T47D (cell line): ENCODE measurements around the gene ERVK3-1.
"Not testable (repeated sequence)": the region's sequence is repeated elsewhere in the genome, so short reads cannot be mapped to it uniquely, and the experiment has no call there.

ENCODE experiments used
- DNase-seq, 2 experiments: peaks; one replicate each; pipeline versions ENCODE4 v3.0.0 to v3.0.0-alpha.2; 2011 to 2012; ENCODE audit warnings: low read depth in 1 of 2, low spot score in 1 of 2
- JUND ChIP-seq: IDR thresholded peaks from 2 replicates; pipeline ENCODE4 v1.6.1; 2012; ENCODE audit warnings: low read depth
- in situ Hi-C: cut with HindIII; loops from 2 replicates; pipeline ENCODE4 v1.10.0; 2016; ENCODE audit warnings: low sequenced_read_pairs, low pct_unique_long_range_greater_than_20kb

The ERVK3-1 gene

DNA sequence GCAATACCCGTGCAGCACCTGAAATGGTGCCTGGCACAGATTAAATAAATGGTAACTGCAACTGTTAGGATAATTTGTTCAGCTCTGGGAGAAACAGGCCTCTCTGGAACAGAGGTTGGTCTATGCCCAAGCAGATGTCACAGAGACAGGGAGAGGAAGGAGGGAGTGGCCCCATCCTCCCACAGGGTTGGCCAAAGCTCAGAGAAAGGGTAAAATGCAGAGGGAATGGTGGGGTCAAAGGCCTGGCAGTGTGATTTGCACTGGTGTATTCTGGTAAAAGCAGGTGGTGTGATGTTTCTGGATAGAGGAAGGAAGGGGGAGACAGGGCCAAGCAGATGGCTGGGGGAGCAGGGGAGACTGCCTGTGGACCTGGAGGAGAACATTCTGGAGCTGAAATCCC is 31.0 kb downstream of the ERVK3-1 start:
- DNase-seq, result no peak
- in situ Hi-C loops, result no loop called here

DNA sequence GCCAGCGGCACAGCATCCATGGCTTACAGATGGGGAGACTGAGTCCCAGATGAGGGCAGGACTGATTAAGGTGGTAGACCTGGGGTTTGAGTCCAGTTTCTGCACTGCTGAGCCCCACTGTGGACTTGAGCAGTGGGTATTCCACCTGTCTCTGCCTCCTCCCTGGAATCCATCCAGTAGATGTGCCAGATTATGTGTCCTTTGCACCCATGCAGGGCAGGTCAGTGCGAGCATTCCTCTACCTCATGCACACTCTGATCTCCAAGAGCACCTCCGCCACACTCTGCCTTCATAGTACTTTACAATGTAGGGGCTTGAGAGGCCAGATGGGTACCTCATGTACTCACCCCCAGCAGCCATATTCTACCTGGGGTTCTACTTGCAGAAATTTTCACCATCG is 31.6 kb downstream of the ERVK3-1 start:
- DNase-seq, result no peak
- in situ Hi-C loops, result no loop called here
- TF ChIP-seq JUND, result no peak

More for the DNA sequence above, 31.0 kb downstream of the ERVK3-1 start:
- no peak for TF ChIP-seq JUND

DNA sequence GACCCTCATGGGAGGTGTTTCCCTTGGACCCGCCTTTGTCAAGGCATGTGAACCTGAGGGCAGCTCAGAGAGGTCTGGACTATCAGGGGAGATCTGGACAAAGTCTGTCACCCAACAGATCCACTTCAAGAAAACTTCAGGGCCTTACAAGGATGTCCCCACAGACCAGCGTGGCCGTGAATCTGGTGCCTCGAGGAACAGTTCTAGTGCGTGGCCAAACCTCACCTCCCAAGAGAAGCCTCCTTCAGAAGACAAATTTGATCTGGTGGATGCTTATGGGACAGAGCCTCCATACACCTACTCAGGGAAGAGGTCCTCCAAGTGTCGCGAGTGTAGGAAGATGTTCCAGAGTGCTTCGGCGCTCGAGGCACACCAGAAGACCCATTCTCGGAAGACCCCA is 33.2 kb downstream of the ERVK3-1 start:
- in situ Hi-C loops, result no loop called here
- TF ChIP-seq JUND, result no peak
- no peak for DNase-seq

DNA sequence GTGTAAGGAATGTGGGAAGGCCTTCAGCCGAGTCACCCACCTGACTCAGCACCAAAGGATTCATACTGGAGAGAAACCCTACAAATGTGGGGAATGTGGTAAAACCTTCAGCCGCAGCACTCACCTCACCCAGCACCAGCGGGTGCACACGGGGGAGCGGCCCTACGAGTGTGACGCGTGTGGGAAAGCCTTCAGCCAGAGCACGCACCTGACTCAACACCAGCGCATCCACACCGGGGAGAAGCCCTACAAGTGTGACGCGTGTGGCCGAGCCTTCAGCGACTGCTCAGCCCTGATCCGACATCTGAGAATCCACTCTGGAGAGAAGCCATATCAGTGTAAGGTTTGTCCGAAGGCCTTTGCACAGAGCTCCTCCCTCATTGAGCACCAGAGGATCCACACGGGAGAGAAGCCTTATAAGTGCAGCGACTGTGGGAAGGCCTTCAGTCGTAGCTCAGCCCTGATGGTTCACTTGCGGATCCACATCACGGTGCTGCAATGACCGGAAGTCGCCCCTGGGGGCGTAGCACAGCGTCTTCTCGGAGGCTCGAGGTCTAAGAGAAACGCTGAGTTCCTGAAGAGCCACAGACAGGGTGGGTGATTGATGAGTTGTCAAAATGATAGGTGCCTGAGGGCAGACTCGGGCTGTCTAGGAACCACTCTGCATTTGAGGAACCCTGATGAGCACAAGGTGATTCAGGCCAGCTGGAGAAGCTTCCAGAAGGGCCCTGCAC is 33.8 kb downstream of the ERVK3-1 start:
- in situ Hi-C loops, result no loop called here
- DNase-seq, result no peak
- TF ChIP-seq JUND, result no peak

DNA sequence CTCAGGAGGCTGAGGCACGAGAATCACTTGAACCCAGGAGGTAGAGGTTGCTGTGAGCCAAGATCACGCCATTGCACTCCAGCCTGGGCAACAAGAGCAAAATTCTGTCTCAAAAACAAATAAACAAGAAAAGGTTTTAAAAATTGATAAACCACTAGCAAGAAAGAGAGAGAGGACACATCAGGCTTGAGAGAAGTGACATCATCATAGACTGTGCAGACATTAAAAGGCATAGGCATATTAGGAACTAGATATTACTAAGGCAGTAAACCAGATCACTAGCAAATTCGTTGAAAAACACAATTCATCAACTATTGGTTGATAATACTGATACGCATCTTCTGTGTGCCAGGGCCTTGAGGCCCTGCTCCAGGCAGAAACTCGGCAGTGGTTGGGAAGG is 40.4 kb downstream of the ERVK3-1 start:
- no peak for TF ChIP-seq JUND
- no peak for DNase-seq
- in situ Hi-C loops, result no loop called here

DNA sequence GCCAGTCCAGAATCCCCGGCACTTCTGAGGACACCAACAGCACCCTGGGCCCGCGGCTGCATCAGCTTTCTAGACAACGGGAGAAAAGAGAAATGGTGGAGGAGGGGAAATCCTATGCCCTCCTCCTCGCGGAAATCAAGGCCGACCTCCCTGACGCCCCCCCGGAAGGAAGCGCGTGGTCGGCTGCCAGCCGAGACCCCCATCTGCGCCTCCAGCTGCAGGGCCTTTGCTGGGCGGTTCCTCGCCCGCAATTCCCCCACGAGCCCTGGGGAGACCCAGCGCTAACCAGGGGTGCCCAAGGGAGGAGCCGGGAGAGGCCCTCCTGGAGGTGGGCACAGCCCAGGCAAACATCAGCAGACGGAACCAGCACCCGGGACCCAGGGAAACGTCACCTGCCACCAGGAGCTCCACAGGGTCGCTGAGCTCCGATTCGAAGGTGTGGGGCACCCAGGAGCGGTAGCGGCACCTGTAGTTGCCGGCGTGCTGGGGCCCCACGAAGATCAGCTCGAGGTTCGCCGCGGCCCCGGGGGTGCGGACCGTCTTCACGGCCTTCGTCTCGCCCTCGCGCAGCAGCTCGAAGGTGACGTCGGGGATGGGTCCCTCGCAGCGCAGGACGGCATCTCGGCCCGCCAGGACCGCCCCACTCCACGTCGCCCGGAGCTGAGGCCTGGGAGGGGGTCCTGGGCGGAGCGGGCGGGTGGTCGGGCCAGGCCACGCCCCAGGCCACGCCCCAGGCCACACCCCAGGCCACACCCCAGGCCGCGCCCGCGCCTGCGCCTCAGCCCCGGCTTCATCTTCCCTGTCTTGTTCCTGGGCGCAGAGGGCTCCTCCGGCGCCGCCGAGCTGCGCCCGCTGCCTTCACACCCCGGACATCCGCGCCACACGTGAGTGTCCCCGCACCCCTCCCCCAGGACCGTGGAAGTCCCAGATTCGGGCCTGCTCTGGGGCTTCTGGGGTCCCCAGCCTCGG is 42.1 kb downstream of the ERVK3-1 start:
- no peak for TF ChIP-seq JUND
- in situ Hi-C loops, result no loop called here
- DNase-seq, result peak; percentile 70 to 80

DNA sequence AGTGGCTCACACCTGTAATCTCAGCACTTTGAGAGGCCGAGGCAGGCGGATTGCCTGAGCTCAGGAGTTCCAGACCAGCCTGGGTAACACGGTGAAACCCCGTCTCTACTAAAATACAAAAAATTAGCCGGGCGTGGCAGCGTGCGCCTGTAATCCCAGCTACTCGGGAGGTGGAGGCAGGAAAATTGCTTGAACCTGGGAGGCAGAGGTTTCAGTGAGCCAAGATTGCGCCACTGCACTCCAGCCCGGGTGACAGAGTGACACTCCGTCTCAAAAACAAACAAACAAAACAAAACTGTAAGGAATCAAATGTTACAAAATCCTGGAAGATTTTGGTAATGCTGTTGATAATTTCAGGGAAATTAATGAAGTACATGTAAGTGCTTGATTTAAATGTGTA is 42.9 kb downstream of the ERVK3-1 start:
- DNase-seq, result not testable (repeated sequence)

DNA sequence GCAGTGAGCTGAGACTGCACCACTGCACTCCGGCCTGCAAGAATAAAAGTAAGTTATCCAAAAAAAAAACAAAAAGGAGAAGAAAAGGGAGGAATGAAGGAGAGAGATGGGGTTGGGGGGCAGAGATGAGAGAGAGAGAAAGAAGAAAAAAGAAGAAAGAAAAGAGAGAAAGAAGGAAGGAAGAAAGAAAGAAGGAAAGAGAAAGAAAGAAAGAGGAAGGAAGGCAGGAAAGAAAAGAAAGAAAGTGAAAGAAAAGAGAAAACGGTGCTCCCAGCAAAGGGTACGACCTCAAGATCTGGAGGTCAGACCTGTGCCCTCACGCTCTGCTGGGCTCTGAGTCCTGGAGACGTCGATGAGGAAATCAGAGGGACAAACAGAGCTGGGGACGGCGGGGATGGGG is 44.4 kb downstream of the ERVK3-1 start:
- in situ Hi-C loops, result no loop called here
- no peak for DNase-seq
- no peak for TF ChIP-seq JUND

More for the DNA sequence above, 42.9 kb downstream of the ERVK3-1 start:
- in situ Hi-C loops, result not testable (repeated sequence)

DNA sequence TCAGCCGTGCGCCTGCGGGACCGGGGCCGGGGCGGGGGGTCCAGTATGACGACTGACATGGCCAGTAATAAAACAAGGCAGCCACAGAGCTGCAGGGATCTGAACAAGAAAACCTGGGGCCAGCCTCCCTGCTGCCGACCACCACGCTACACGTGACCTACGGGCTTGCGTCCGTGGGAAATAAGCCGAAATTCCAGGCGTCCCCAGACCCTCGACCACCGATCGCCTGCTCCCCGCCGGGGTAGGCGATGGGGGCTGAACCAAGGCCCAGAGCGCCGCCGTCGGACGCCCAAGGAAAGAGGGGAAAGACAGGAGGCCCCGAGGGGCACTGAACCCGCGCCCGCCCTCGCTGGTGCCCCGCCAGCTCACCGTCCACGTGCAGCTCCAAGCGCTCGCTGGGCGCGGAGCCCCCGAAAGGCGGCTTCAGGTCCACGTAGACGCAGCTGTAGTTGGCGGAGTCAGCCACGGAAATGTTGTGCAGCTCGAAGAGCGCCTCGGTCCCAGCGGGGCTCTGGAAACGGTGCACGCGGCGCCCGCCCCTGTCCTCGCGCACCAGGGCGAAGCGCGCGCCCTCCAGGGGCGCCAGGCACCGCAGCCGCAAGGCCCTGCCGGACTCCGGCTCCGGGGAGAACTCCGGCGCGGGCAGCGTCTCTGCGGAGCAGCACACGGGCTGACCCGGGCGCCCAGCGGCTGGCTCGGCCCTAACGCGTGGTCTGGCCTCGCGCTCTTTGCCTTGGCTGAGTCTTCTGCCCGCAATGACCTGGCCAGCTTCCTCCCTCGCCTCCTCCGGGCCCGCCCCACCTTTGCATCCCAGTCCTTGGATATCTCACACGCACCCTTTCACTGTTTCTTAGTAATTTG is 45.1 kb downstream of the ERVK3-1 start:
- in situ Hi-C loops, result no loop called here
- TF ChIP-seq JUND, result no peak

DNA sequence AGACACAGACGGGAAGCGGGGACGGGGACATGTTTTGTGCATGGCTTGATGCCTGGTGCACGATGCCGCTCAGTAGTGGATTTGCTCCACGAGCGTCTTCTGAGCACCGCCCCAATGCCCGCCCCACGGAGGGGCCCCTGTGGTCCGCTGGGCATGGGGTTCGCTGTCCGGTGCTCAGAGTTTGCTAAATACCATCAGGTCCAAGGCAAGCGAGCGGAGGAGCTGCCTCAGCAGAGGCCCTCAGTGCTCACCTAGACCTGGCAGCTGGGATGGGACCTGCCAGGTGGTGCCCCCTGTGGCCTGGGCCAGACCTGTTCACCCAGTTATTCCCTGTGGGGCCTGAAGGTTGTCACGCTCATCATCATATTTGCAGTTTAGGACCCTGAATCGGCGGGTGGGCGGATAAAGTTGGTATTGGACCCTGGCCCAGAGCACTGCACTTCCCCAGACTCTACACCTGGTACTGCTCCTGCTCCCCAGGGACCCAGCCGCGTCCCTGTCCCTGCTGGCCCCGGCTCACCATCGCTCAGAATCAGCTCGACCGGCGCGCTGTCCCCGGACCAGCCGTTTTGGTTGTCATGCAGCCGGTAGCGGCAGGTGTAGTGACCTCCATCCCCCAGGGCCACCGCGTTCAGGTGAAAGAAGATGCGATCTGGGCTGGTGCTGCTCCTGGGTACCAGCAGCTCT is 45.8 kb downstream of the ERVK3-1 start:
- DNase-seq, result no peak
- no peak for TF ChIP-seq JUND
- in situ Hi-C loops, result no loop called here

More for the DNA sequence above, 45.1 kb downstream of the ERVK3-1 start:
- no peak for DNase-seq

DNA sequence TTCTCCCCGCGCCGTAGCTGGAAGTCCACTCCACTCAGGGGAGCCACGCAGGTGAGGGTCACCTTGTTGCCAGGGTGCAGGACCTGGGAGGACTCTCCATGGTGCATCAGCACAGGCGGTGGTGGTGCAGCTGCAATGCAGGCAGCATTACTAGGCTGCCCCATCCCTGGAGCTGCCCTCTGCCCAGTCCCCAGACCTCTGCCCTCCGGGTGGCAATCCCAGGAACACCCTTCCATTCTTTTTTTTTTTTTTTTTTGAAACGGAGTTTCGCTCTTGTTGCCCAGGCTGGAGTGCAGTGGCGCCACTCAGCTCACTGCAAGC is 46.3 kb downstream of the ERVK3-1 start:
- TF ChIP-seq JUND, result no peak
- in situ Hi-C loops, result no loop called here
- DNase-seq, result no peak
